Measurements from ENCODE around the gene TBCD.
"Not testable (repeated sequence)": the region's sequence is repeated elsewhere in the genome, so short reads cannot be mapped to it uniquely, and the experiment has no call there.

The TBCD gene

GRCh38 chr17:82765371-82765770 is 13.5 kb downstream of the TBCD start:
- DNase-seq (ENCODE audit: low read depth in 2 of 2), result no peak

- no peak for DNase-seq (ENCODE audit: low read depth in 2 of 2)
These were observed 15.3 kb downstream of the TBCD start for GRCh38 chr17:82767041-82767754.

GRCh38 chr17:82769041-82769440 is 17.2 kb downstream of the TBCD start:
- DNase-seq (ENCODE audit: low read depth in 2 of 2), result no peak

GRCh38 chr17:82772026-82772425 is 20.2 kb downstream of the TBCD start:
- DNase-seq (ENCODE audit: low read depth in 2 of 2), result no peak

GRCh38 chr17:82774456-82774855 is 22.6 kb downstream of the TBCD start:
- DNase-seq (ENCODE audit: low read depth in 2 of 2), result not testable (repeated sequence)

GRCh38 chr17:82775001-82775823 is 23.3 kb downstream of the TBCD start:
- DNase-seq (ENCODE audit: low read depth in 2 of 2), result no peak

GRCh38 chr17:82776454-82776853 is 24.6 kb downstream of the TBCD start:
- DNase-seq (ENCODE audit: low read depth in 2 of 2), result no peak

GRCh38 chr17:82777778-82778375 is 26.0 kb downstream of the TBCD start:
- not testable (repeated sequence) for DNase-seq (ENCODE audit: low read depth in 2 of 2)

GRCh38 chr17:82779541-82779940 is 27.7 kb downstream of the TBCD start:
- no peak for DNase-seq (ENCODE audit: low read depth in 2 of 2)

GRCh38 chr17:82780195-82780594 is 28.3 kb downstream of the TBCD start:
- no peak for DNase-seq (ENCODE audit: low read depth in 2 of 2)

GRCh38 chr17:82780971-82781893 is 29.4 kb downstream of the TBCD start:
- DNase-seq (ENCODE audit: low read depth in 2 of 2), result no peak

GRCh38 chr17:82781894-82782274 is 30.0 kb downstream of the TBCD start:
- peak; percentile 66 to 70 for DNase-seq (ENCODE audit: low read depth in 2 of 2)

GRCh38 chr17:82782657-82783207 is 30.9 kb downstream of the TBCD start:
- no peak for DNase-seq (ENCODE audit: low read depth in 2 of 2)

- DNase-seq (ENCODE audit: low read depth in 2 of 2), result no peak
These were observed 31.6 kb downstream of the TBCD start for GRCh38 chr17:82783498-82783897.

- not testable (repeated sequence) for DNase-seq (ENCODE audit: low read depth in 2 of 2)
These were observed 33.7 kb downstream of the TBCD start for GRCh38 chr17:82785581-82785980.

GRCh38 chr17:82786427-82786826 is 34.6 kb downstream of the TBCD start:
- no peak for DNase-seq (ENCODE audit: low read depth in 2 of 2)

GRCh38 chr17:82787081-82787848 is 35.4 kb downstream of the TBCD start:
- no peak for DNase-seq (ENCODE audit: low read depth in 2 of 2)

GRCh38 chr17:82788206-82789001 is 36.5 kb downstream of the TBCD start:
- no peak for DNase-seq (ENCODE audit: low read depth in 2 of 2)

GRCh38 chr17:82789051-82789592 is 37.3 kb downstream of the TBCD start:
- no peak for DNase-seq (ENCODE audit: low read depth in 2 of 2)

Measured in activated CD8-positive, alpha-beta memory T cell treated with anti-CD3 and anti-CD28 coated beads for 4 hours (primary cell).